PC-3 (cell line): ENCODE data around the gene TENT5C.

Experiments used
- CTCF ChIP-seq: fragments of 300-600 bp; sonication (generic); conservative IDR thresholded peaks from 2 replicates; pipeline ENCODE4 v1.5.1; 2017; ENCODE audit warnings: antibody characterized with exemption, low read depth, mild to moderate bottlenecking, low read length
- EZH2 ChIP-seq: fragments of 300-600 bp; sonication (generic); IDR thresholded peaks from one replicate; pipeline ENCODE4 v1.6.1; 2017; ENCODE audit warnings: antibody characterized with exemption, mild to moderate bottlenecking, low read length; ENCODE audit not compliant: unreplicated experiment
- EZH2phosphoT487 ChIP-seq: fragments of 300-600 bp; sonication (generic); IDR thresholded peaks from 2 replicates; pipeline ENCODE4 v1.6.1; 2018; ENCODE audit warnings: mild to moderate bottlenecking, antibody characterized with exemption, low read length, borderline replicate concordance

- TF ChIP-seq CTCF (no peak), EZH2 (no peak), EZH2phosphoT487 (no peak)
These were observed 26.5 kb upstream of the TENT5C start for GRCh38 chr1:117579221-117579906.
